Fibroblast of pulmonary artery (primary cell): ENCODE measurements around the gene GTF3C5.

Experiments used
- DNase-seq: peaks from one replicate; pipeline ENCODE4 v3.0.0-alpha.2; 2010; ENCODE audit warnings: low read depth
- H3K4me3 ChIP-seq: replicated peaks from 2 replicates; pipeline ENCODE4 v1.5.1; 2011; ENCODE audit warnings: low read depth, mild to moderate bottlenecking, control low read depth, low read length, moderate library complexity
- CTCF ChIP-seq: IDR thresholded peaks from 2 replicates; pipeline ENCODE4 v1.5.1; 2011; ENCODE audit warnings: mild to moderate bottlenecking, control low read depth, low read length, inconsistent platforms; ENCODE audit errors: missing control alignments

Gene GTF3C5

GRCh38 chr9:133005957-133006356 lies 24.8 kb upstream of the GTF3C5 start:
- TF ChIP-seq CTCF: no peak
- no peak for DNase-seq
- H3K4me3 ChIP-seq: no peak overlapping the region

- DNase-seq: no peak
- TF ChIP-seq CTCF: no peak
These were observed 24.0 kb upstream of the GTF3C5 start for GRCh38 chr9:133006731-133007352.

GRCh38 chr9:133008406-133008805 lies 22.4 kb upstream of the GTF3C5 start:
- no peak overlapping the region for H3K4me3 ChIP-seq
- no peak for TF ChIP-seq CTCF
- no peak for DNase-seq

More at GRCh38 chr9:133006731-133007352, 24.0 kb upstream of the GTF3C5 start:
- H3K4me3 ChIP-seq: no peak overlapping the region

- no peak for DNase-seq
- no peak overlapping the region for H3K4me3 ChIP-seq
- no peak for TF ChIP-seq CTCF
These were observed 22.0 kb upstream of the GTF3C5 start for GRCh38 chr9:133008824-133009223.

- DNase-seq: no peak
- no peak overlapping the region for H3K4me3 ChIP-seq
- TF ChIP-seq CTCF: no peak
These were observed 20.8 kb upstream of the GTF3C5 start for GRCh38 chr9:133009906-133010582.

GRCh38 chr9:133014696-133015095 lies 16.1 kb upstream of the GTF3C5 start:
- DNase-seq: no peak
- no peak for TF ChIP-seq CTCF
- no peak overlapping the region for H3K4me3 ChIP-seq
